Adrenal gland (tissue), 12 donors: Measurements from ENCODE around the gene LSM2. TPM values are rescaled to one million over a fixed set of nuclear protein-coding genes. Genes with fewer than 3 reads are reported as not detected.

Experiments
- DNase-seq, 7 donors: peaks; one replicate each; pipeline ENCODE4 v3.0.0-alpha.2; 2019 to 2020
- H3K27ac ChIP-seq, 5 donors: fragments of 200-600 bp; sonication (generic) in 4 of 5; 1 replicate in 3 of 5; 2 replicates in 2 of 5; pipeline versions ENCODE4 v1.5.1 to v1.8.0; 2016 to 2020; ENCODE audit warnings: mild to moderate bottlenecking in 1 of 5
- H3K27me3 ChIP-seq: fragments of 200-600 bp; 2 replicates; pipeline ENCODE4 v1.8.0; 2021
- H3K36me3 ChIP-seq, 2 donors: fragments of 200-600 bp; replicated peaks in 1 of 2; 1 replicate in 1 of 2; 2 replicates in 1 of 2; pipeline versions ENCODE4 v1.5.1 to v1.8.0; 2018 to 2022
- H3K4me1 ChIP-seq, 2 donors: fragments of 200-600 bp; replicated peaks in 1 of 2; 1 replicate in 1 of 2; 2 replicates in 1 of 2; pipeline versions ENCODE4 v1.5.1 to v1.8.0; 2018 to 2021
- H3K4me3 ChIP-seq, 4 donors: fragments of 200-600 bp; sonication (generic) in 3 of 4; one replicate each; pipeline ENCODE4 v1.5.1; 2016 to 2018
- H3K9me3 ChIP-seq, 3 donors: fragments of 200-600 bp; sonication (generic) in 1 of 3; replicated peaks in 1 of 3; 1 replicate in 2 of 3; 2 replicates in 1 of 3; pipeline versions ENCODE4 v1.5.1 to v1.8.0; 2016 to 2021
- POLR2A ChIP-seq, 2 donors: fragments of 450-650 bp; IDR thresholded peaks; one replicate each; pipeline ENCODE4 v1.6.1; 2017; ENCODE audit warnings: antibody characterized with exemption in 2 of 2, mild to moderate bottlenecking in 2 of 2, moderate library complexity in 1 of 2
- WGBS, 4 donors: extraction: QIAGEN DNeasy Blood & Tissue Kit in 2 of 4; methylation state at CpG; one replicate each; pipeline versions ENCODE4 v1.1.5 to v1.1.7; 2013 to 2017; 5-methylcytosine and 5-hydroxymethylcytosine counted together
- intact Hi-C, 2 donors: fragments of 100-400 bp; cut with DNase I; formaldehyde crosslinking; loops; one replicate each; pipeline versions ENCODE4 v1.14.1 to v1.15.0; 2022 to 2023
- polyA plus RNA-seq, 3 donors: library from polyadenylated mRNA; stranded (reverse); fragments of 200-250 nt in 2 of 3; fragments of 350-450 nt in 1 of 3; fragmentation: Illumina TruSeq in 1 of 3; extraction: RNeasy Lipid Tissue Mini Kit (QIAGEN cat#74804) in 1 of 3; gene quantifications; one replicate each; pipeline ENCODE4 v1.2.3, GENCODE V29; 2013 to 2014
- total RNA-seq, 9 donors: library from RNA; depleted of rRNA in 4 of 9; stranded (reverse); fragments of >200 nt in 4 of 9; fragments of 120-200 nt in 1 of 9; fragmentation: NEBNext Ultra II Directional in 1 of 9; extraction: Animal tissue kit (Norgen Biotek cat#: 25700) in 1 of 9; gene quantifications; one replicate each; pipeline versions ENCODE4 v1.1.0 to v1.2.4, GENCODE V29; 2013 to 2023
- TF ChIP-seq, protein P1 (sequence below), 6 experiments: fragments of 450-650 bp in 4 of 6; fragments of 200-600 bp in 2 of 6; sonication (generic) in 1 of 6; IDR thresholded peaks; 1 replicate in 5 of 6; 2 replicates in 1 of 6; pipeline versions ENCODE4 v1.5.1 to v1.8.0; 2016 to 2021; ENCODE audit warnings: antibody characterized with exemption in 6 of 6, mild to moderate bottlenecking in 2 of 6, moderate library complexity in 1 of 6
- donor health status: healthy with polysubstance abuse.
- donor health status: Bipolar disorder and iron deficiency.
- donor health status: DM: yes; HTN: yes; CAD: no.
- donor health status: DM: no; HTN: no; CAD: no.
- donor health status: DM: no; HTN: no; CAD: no.
- donor health status: DM: yes; HTN: yes; CAD: no.

The LSM2 gene
- total and polyA plus RNA-seq, 12 donors, result 28.0 to 61.3 (median 43.2) TPM

DNA sequence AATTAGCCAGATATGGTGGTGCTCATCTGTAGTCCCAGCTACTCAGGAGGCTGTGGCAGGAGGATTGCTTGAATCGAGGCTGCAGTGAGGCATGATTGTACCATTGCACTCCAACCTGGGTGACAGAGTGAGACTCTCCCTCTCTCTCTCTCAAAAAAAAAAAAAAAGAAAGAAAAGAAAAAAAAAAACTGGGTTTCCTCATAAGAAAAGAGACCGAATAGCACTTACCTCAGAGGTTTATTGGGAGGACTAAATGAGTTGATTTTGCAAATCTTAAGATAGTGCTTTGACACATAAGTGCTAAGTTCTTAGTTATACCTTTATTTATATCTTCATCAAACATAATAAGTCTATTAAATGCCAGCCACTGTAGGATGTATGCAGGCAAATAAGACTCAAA lies 35.9 kb downstream of the LSM2 start:
- intact Hi-C loops, result no loop called here
- Histone ChIP-seq H3K9me3 (no peaks in the 10 kb centered on the region), H3K27me3 (no peaks in the 10 kb centered on the region), H3K27ac (no peak overlapping the region), H3K36me3 (no peaks in the 10 kb centered on the region), H3K4me1 (no peaks in the 10 kb centered on the region), H3K4me3 (no peak overlapping the region)
- no peak for DNase-seq
- whole genome bisulfite sequencing, 4 donors, result 77 to 94% (median 86%) methylated on average over 2 of the region's 2 CpGs
- no peak for TF ChIP-seq POLR2A (IDR thresholded peaks at IDR 0.05)
- TF ChIP-seq, protein P1, sequence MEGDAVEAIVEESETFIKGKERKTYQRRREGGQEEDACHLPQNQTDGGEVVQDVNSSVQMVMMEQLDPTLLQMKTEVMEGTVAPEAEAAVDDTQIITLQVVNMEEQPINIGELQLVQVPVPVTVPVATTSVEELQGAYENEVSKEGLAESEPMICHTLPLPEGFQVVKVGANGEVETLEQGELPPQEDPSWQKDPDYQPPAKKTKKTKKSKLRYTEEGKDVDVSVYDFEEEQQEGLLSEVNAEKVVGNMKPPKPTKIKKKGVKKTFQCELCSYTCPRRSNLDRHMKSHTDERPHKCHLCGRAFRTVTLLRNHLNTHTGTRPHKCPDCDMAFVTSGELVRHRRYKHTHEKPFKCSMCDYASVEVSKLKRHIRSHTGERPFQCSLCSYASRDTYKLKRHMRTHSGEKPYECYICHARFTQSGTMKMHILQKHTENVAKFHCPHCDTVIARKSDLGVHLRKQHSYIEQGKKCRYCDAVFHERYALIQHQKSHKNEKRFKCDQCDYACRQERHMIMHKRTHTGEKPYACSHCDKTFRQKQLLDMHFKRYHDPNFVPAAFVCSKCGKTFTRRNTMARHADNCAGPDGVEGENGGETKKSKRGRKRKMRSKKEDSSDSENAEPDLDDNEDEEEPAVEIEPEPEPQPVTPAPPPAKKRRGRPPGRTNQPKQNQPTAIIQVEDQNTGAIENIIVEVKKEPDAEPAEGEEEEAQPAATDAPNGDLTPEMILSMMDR (IDR thresholded peaks at IDR 0.05), result no peak

DNA sequence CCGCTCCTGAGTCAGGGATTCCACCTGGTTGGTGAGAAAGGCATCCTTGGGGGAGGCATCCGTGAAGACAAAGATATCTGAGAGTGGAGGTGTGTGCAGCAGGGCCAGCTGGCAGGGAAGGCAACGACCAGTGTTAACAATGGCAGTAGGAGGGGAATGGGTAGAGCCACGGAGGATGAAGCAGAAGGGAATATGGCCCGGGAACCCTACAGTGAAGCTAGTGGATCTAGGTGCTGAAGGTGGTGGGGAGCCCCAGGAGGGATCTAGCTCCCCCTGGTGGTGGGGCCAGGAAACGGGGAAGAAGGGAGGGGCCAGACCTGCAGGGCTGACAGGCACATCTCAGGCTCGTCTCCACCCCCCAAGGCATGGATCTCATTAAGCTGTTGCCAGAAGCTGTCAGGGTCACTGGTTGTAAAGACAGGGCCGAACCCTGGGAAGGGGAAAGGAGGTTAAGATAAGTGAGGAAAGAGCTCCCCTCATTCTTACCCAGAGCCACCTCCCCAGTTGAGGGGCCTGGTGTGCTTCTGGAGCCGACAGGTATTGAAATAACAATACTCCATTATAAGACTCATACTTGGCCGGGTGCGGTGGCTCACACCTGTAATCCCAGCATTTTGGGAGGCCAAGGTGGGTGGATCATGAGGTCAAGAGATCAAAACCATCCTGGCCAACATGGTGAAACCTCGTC lies 36.9 kb downstream of the LSM2 start:
- no peak overlapping the region for H3K27ac ChIP-seq
- no peak for TF ChIP-seq POLR2A (IDR thresholded peaks at IDR 0.05)
- TF ChIP-seq, protein P1 (IDR thresholded peaks at IDR 0.05), result peak; percentile 57 to 75 (median 72)
- DNase-seq, result peak; percentile 67 to 90 (median 75)
- H3K27me3 ChIP-seq, result no peaks in the 10 kb centered on the region
- intact Hi-C loops, result loop anchor here in 1 of 2 donors (5.0 kb wide), 1 partner anchor 88 kb away; the partner anchor contains the start of gene LY6G5C
- 53 to 58% (median 55%) methylated on average over 12 of the region's 12 CpGs for WGBS, 4 donors
- no peak overlapping the region for H3K4me3 ChIP-seq
- H3K36me3 ChIP-seq, result no peaks in the 10 kb centered on the region
- no peaks in the 10 kb centered on the region for H3K9me3 ChIP-seq
- H3K4me1 ChIP-seq, result no peaks in the 10 kb centered on the region

DNA sequence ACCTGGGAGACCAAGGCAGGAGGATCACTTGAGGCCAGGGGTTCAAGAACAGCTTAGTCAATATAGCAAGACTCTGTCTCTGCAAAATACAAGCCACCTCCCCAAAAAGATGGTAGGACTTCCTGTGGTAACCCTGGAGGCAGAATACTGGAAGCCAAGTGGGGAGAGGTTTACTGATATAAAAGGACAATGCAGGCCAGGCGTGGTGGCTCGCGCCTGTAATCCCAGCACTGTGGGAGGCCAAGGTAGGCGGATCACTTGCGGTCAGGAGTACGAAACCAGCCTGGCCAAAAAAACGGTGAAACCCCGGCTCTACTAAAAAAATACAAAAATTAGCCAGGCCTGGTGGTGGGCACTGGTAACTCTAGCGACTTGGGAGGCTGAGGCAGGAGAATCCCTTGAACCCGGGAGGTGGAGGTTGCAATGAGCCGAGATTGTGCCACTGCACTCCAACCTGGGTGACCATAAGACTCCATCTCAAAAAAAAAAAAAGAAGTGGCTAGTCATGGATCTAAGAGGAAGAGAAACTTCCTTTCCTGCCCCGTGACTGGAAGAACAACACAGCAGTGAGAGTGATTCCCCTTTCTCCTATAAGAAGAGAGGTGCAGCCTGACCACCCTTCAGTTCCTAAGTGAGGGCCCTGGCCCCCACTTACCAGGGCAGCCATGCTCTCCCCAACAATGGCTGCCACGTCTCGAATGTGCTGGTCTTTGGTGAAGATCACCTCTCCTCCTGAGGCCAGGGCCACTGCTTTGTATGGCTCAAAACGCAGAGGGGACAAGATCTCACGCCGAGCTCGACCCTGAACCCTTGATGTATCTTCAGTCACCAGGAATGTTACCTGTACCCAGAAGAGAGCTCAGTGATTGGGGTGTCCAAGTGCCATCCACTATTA lies 38.2 kb downstream of the LSM2 start:
- Histone ChIP-seq H3K27ac (peak overlapping the region in 1 of 5 donors; percentile 26), H3K4me1 (no peaks in the 10 kb centered on the region), H3K4me3 (no peak overlapping the region), H3K36me3 (no peaks in the 10 kb centered on the region), H3K27me3 (no peaks in the 10 kb centered on the region), H3K9me3 (no peaks in the 10 kb centered on the region)
- intact Hi-C loops, result loop anchor here in 1 of 2 donors (5.0 kb wide), 1 partner anchor 86 kb away; the partner anchor contains the start of gene LY6G5C
- 79 to 84% (median 81%) methylated on average over 16 to 18 of the region's 18 CpGs for WGBS, 4 donors
- no peak for DNase-seq
- TF ChIP-seq, protein P1 (IDR thresholded peaks at IDR 0.05), result no peak
- no peak for TF ChIP-seq POLR2A (IDR thresholded peaks at IDR 0.05)

DNA sequence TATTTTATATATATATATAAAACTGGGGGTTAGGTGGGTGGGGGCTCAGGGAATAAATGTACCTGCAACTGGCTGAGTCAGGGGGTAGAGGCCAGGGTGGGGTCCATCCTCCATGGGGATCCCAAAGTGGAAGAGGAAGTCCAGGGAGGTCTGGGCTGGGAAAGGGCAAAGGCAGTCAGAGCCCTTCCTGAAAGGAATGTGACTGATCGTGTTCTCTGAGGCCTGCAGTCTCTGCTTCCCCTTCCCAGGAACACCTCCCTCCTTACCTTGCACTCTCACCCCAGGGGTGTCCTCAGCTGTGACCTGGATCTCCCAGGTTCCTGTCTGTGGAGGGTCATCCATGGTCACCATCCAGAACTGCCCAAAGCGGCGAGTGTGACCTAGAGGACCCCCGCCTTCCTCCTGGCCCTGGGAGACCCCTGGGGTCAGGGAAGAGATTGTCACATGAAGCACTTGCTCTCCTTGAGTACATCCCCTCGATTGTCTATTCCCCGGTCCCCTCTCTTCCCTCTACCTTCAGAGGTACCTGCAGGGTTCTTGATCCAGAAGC lies 39.6 kb downstream of the LSM2 start:
- 63 to 77% (median 73%) methylated on average over 4 to 6 of the region's 6 CpGs for WGBS, 4 donors
- intact Hi-C loops, result loop anchor here in 1 of 2 donors (5.0 kb wide), 1 partner anchor 85 kb away; the partner anchor contains the start of gene LY6G5C

More for the DNA sequence above, 39.6 kb downstream of the LSM2 start:
- Histone ChIP-seq H3K9me3 (no peaks in the 10 kb centered on the region), H3K4me3 (no peak overlapping the region), H3K27me3 (no peaks in the 10 kb centered on the region), H3K36me3 (no peaks in the 10 kb centered on the region), H3K27ac (no peak overlapping the region), H3K4me1 (no peaks in the 10 kb centered on the region)
- TF ChIP-seq POLR2A (IDR thresholded peaks at IDR 0.05), result no peak
- TF ChIP-seq, protein P1 (IDR thresholded peaks at IDR 0.05), result no peak
- no peak for DNase-seq
